Measurements from ENCODE around the gene KRT79. TPM values are rescaled to one million over a fixed set of nuclear protein-coding genes. Genes with fewer than 3 reads are reported as not detected.
"Not testable (repeated sequence)": the region's sequence is repeated elsewhere in the genome, so short reads cannot be mapped to it uniquely, and the experiment has no call there.

KRT79 gene
- not detected for total RNA-seq

DNA sequence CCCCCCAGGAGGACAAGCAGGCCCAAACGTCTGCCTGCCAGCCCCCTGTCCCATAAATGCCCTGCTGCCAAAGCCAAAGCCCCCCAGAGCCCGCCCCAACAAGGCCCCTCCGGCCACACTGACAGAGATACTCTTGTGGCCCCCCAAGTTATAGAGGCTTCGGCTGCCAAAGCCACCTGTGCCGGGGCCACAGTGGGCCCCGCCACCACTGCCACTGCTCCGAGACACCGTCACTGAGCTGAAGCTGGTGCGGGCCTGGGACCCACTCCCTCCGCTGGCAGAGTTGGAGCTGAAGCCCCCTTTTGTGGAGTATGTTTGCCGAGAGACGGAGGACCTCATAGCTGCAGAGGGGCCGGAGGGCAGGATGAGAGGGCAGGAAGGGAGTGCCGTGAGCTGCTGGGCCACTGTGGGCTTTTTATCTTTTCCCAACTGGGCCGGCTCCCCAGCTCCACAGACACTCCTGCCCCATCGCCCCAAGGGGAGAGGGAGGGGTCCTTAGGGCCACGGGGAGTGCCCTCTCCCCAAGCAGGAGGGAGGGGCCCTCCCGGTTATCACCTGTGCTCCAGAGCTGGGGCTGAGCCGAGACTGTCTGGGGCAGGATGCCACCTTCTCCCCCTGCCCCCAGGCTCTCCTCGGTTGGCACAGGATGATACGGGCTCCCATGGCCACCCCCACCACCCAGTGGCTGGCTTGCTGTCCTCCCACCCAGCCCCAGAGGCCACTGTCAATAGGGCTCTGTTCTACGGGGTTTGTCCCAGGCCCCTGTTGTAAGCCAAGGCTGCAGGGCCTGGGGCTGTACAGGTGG lies at the start of gene KRT79:
Gene KRT79 (minus strand): TSS at position 390 of the 805 bp plus-strand sequence. CDS start 51 bp downstream, at position 339.
- H3K9me3 ChIP-seq = no peaks in the 10 kb centered on the region
- TF ChIP-seq EP300 (IDR thresholded peaks at IDR 0.05) = no peak
- TF ChIP-seq, protein P1, sequence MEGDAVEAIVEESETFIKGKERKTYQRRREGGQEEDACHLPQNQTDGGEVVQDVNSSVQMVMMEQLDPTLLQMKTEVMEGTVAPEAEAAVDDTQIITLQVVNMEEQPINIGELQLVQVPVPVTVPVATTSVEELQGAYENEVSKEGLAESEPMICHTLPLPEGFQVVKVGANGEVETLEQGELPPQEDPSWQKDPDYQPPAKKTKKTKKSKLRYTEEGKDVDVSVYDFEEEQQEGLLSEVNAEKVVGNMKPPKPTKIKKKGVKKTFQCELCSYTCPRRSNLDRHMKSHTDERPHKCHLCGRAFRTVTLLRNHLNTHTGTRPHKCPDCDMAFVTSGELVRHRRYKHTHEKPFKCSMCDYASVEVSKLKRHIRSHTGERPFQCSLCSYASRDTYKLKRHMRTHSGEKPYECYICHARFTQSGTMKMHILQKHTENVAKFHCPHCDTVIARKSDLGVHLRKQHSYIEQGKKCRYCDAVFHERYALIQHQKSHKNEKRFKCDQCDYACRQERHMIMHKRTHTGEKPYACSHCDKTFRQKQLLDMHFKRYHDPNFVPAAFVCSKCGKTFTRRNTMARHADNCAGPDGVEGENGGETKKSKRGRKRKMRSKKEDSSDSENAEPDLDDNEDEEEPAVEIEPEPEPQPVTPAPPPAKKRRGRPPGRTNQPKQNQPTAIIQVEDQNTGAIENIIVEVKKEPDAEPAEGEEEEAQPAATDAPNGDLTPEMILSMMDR (IDR thresholded peaks at IDR 0.05) = no peak
- no peak for TF ChIP-seq POLR2AphosphoS5 (IDR thresholded peaks at IDR 0.05)
- TF ChIP-seq POLR2A (IDR thresholded peaks at IDR 0.05; ENCODE audit: low read depth) = no peak
- 86% methylated on average over 18 of the region's 22 CpGs for WGBS
- peaks cover 0 to 45% (median 0%) of the 10 kb centered on the region in 4 donors for H3K27me3 ChIP-seq
- H3K4me1 ChIP-seq = no peaks in the 10 kb centered on the region
- H3K36me3 ChIP-seq = no peaks in the 10 kb centered on the region
- H3K4me3 ChIP-seq = no peak within 1 kb of the TSS
- DNase-seq (ENCODE audit: extremely low spot score) = no peak
- no peak within 1 kb of the TSS for H3K27ac ChIP-seq (replicated peaks in 1 of 4)
- intact Hi-C loops (cut with DNase I) = no loop called here

DNA sequence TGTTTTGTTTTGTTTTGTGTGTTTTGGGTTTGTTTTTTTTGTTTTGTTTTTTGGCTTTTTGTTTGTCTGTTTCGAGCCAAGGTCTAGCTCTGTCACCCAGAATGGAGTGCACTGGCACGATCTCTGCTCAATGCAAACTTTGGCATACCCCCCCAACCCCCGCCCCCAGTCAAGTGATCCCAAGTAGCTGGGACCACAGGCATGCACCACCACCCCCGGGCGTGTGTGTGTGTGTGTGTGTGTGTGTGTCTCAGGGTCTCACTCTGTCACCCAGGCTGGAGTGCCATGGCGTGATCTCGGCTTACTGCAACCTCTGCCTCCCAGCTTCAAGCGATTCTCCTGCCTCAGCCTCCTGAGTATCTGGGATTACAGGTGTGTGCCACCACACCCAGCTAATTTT lies 46.4 kb upstream of the KRT79 start:
- WGBS = 78% methylated on average over 8 of the region's 8 CpGs
- intact Hi-C loops (cut with DNase I) = loop anchor here (1.0 kb wide), 1 partner anchor 297 kb away; no protein-coding TSS in a partner anchor

DNA sequence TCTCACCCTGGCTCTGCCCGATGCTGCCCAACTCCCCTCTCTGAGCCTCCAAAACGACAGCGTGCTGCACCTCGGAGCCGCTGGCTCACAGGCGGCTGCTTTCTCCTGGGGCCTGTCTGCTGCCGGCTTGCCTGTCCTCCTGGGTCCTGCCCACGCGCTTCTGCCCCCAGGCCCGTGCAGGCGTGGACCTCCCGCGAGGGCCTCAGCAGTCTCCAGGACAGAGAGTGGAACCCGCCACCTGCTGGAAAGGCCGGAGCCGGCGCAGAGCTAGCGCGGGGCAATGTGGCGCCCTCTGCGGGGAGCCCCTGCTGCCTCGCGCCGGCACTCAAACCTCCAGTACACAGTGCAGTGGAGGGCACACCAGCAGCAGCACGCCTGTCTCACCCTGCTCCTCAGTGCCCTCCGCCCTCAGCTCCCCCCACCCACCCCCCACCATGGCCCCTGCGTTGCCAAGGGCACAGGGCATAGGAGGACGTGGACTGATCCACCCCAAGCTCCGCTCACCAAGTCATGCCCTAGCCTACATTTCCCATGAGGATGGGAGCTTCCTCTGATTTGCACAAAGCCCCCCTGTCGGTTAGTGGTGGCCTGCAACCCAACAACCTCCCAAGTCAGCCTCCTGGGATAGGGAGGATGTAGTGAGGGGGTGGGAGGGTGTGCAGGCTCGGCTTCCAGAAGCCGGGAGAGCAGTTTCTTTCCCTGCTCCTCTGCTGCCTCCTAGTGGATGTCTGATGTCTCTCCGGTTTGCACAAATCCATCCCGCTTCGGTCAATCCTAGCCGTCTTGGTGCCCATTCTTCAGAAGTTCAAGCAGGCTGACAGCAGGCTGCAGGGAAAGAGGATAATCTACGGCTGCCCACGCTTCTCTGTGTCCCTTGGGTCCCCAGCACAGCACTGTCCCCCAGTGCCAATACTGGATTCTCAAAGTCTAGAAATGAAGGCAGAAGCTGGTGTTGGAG lies 45.6 kb upstream of the KRT79 start:
- Histone ChIP-seq H3K4me1 (peaks cover 10 to 25% (median 20%) of the 10 kb centered on the region in 4 donors), H3K27me3 (peaks cover 0 to 16% (median 0%) of the 10 kb centered on the region in 4 donors), H3K36me3 (no peaks in the 10 kb centered on the region), H3K27ac (replicated peaks in 1 of 4) (peak overlapping the region in 3 of 4 donors; percentile 14 to 34 (median 17)), H3K4me3 (peak overlapping the region; percentile 40 to 53 (median 42)), H3K9me3 (no peaks in the 10 kb centered on the region)
- intact Hi-C loops (cut with DNase I) = loop anchor here (1.0 to 5.0 kb wide), 3 partner anchors 296 to 723 kb away; no protein-coding TSS in a partner anchor
- 13% methylated on average over 20 of the region's 38 CpGs for WGBS
- no peak for DNase-seq (ENCODE audit: extremely low spot score)
- TF ChIP-seq EP300 (IDR thresholded peaks at IDR 0.05) = no peak
- TF ChIP-seq, protein P1 (IDR thresholded peaks at IDR 0.05) = peak; percentile 60 to 81 (median 67)

More for the DNA sequence above, 46.4 kb upstream of the KRT79 start:
- peaks cover 0 to 16% (median 0%) of the 10 kb centered on the region in 4 donors for H3K27me3 ChIP-seq
- not testable (repeated sequence) for DNase-seq (ENCODE audit: extremely low spot score); H3K36me3 ChIP-seq; H3K27ac ChIP-seq (replicated peaks in 1 of 4); H3K9me3 ChIP-seq; H3K4me3 ChIP-seq
- peaks cover 8 to 19% (median 16%) of the 10 kb centered on the region in 4 donors for H3K4me1 ChIP-seq

DNA sequence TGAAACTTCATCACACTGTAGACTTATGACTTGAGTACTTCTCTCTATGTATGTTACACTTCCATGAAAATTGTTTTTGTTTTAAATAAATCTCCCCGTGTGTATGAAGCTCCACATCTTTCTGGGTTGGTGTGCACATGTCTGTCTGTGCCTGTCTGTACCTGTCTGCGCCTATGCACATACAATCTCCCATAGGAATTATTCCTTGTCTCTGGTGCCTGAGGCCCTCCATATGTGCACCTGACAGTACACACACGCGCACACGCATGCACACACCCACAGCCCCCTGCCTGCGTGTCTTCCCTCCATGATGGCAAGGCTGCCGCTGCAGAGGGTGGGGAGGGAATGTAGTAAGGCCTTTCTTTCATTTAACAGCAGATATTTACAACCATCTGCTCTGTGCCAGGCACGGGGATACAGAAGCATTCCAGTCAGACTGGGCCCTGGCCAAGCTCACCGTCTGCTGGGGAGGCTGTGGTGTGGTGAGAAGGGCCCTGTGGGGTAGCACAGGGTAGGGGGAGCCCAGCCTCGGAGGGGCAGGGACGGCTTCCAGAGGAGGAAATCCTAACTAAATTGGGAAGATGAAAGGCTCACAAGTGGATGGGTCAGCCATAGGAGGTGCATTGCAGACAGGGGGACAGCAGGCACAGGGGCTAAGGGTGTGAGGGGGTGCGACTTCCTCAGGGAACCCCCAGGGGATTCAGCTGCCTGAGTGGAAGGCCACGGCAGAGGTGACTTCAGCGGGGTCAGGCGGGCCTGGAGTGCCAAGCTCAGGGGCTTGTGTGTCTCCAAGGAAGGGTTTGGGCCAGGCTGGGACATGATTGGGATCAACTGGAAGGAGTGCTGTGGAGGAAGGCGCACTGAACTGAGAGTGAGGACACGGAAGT lies 44.6 kb upstream of the KRT79 start:
- H3K36me3 ChIP-seq = no peaks in the 10 kb centered on the region
- WGBS = 81% methylated on average over 17 of the region's 17 CpGs
- DNase-seq (ENCODE audit: extremely low spot score) = no peak
- intact Hi-C loops (cut with DNase I) = loop anchor here (2.0 to 5.0 kb wide), 2 partner anchors 506 to 722 kb away; no protein-coding TSS in a partner anchor
- no peaks in the 10 kb centered on the region for H3K9me3 ChIP-seq
- H3K4me1 ChIP-seq = peaks cover 16 to 34% (median 28%) of the 10 kb centered on the region in 4 donors
- peak overlapping the region in 3 of 4 donors; percentile 14 to 34 (median 17) for H3K27ac ChIP-seq (replicated peaks in 1 of 4)
- H3K4me3 ChIP-seq = peak overlapping the region in 3 of 4 donors; percentile 40 to 53 (median 44)
- peaks cover 0 to 16% (median 0%) of the 10 kb centered on the region in 4 donors for H3K27me3 ChIP-seq
- TF ChIP-seq, protein P1 (IDR thresholded peaks at IDR 0.05) = no peak
- TF ChIP-seq EP300 (IDR thresholded peaks at IDR 0.05) (no peak), POLR2A (IDR thresholded peaks at IDR 0.05; ENCODE audit: low read depth) (no peak), POLR2AphosphoS5 (IDR thresholded peaks at IDR 0.05) (no peak)
